Neutrophil (primary cell): ENCODE data around the gene PER2.
"Not testable (repeated sequence)": the region's sequence is repeated elsewhere in the genome, so short reads cannot be mapped to it uniquely, and the experiment has no call there.

ENCODE experiments used
- H3K27ac ChIP-seq: fragments of 200-600 bp; sonication (generic); 2 replicates; pipeline ENCODE4 v1.5.1; 2016; ENCODE audit warnings: mild to moderate bottlenecking, moderate library complexity
- H3K27me3 ChIP-seq: fragments of 200-600 bp; sonication (generic); 2 replicates; pipeline ENCODE4 v1.6.0; 2016; ENCODE audit warnings: mild to moderate bottlenecking
- H3K36me3 ChIP-seq: fragments of 200-600 bp; sonication (generic); 2 replicates; pipeline ENCODE4 v1.5.1; 2017
- H3K4me1 ChIP-seq, 2 experiments: fragments of 200-600 bp in 1 of 2; sonication (generic) in 1 of 2; 1 replicate in 1 of 2; 2 replicates in 1 of 2; pipeline versions ENCODE4 v1.5.1 to v1.6.1; 2013 to 2016; ENCODE audit warnings: low read depth in 1 of 2, low read length in 1 of 2, mild to moderate bottlenecking in 1 of 2, moderate library complexity in 1 of 2; ENCODE audit not compliant: control insufficient read depth in 1 of 2, insufficient read depth in 1 of 2
- H3K4me3 ChIP-seq, 2 experiments: fragments of 200-600 bp in 1 of 2; sonication (generic) in 1 of 2; 1 replicate in 1 of 2; 2 replicates in 1 of 2; pipeline ENCODE4 v1.5.1; 2013 to 2016; ENCODE audit warnings: low read depth in 1 of 2, low read length in 1 of 2, mild to moderate bottlenecking in 1 of 2, moderate library complexity in 1 of 2
- H3K9me3 ChIP-seq: fragments of 200-600 bp; sonication (generic); 2 replicates; pipeline ENCODE4 v1.5.1; 2016
- CTCF ChIP-seq: fragments of 200-600 bp; sonication (generic); IDR thresholded peaks from 2 replicates; pipeline ENCODE4 v1.5.1; 2016; ENCODE audit warnings: antibody characterized with exemption

The PER2 gene

GRCh38 chr2:238314576-238314975, 26.2 kb upstream of the PER2 start:
- Histone ChIP-seq H3K4me1 (peaks cover 0 to under 1% of the 10 kb centered on the region in 2 experiments), H3K9me3 (no peaks in the 10 kb centered on the region), H3K4me3 (no peak overlapping the region), H3K27me3 (peaks cover 40% of the 10 kb centered on the region), H3K36me3 (no peaks in the 10 kb centered on the region), H3K27ac (no peak overlapping the region)
- TF ChIP-seq CTCF = no peak

GRCh38 chr2:238313991-238314350, 25.6 kb upstream of the PER2 start:
- H3K4me1 ChIP-seq = no peaks in the 10 kb centered on the region
- H3K9me3 ChIP-seq = no peaks in the 10 kb centered on the region
- peaks cover 34% of the 10 kb centered on the region for H3K27me3 ChIP-seq
- TF ChIP-seq CTCF = no peak
- no peak overlapping the region for H3K4me3 ChIP-seq
- no peak overlapping the region for H3K27ac ChIP-seq
- H3K36me3 ChIP-seq = no peaks in the 10 kb centered on the region

GRCh38 chr2:238313289-238313990, 25.0 kb upstream of the PER2 start:
- Histone ChIP-seq H3K4me1 (no peaks in the 10 kb centered on the region), H3K4me3 (no peak overlapping the region), H3K27ac (no peak overlapping the region), H3K9me3 (no peaks in the 10 kb centered on the region), H3K36me3 (no peaks in the 10 kb centered on the region), H3K27me3 (peaks cover 29% of the 10 kb centered on the region)
- no peak for TF ChIP-seq CTCF

GRCh38 chr2:238310721-238311120, 22.3 kb upstream of the PER2 start:
- H3K4me3 ChIP-seq, H3K27ac ChIP-seq, H3K36me3 ChIP-seq, H3K4me1 ChIP-seq, H3K27me3 ChIP-seq, H3K9me3 ChIP-seq: not testable (repeated sequence)

GRCh38 chr2:238308177-238308576, 19.8 kb upstream of the PER2 start:
- no peaks in the 10 kb centered on the region for H3K4me1 ChIP-seq
- H3K27ac ChIP-seq = no peak overlapping the region
- H3K4me3 ChIP-seq = no peak overlapping the region
- H3K27me3 ChIP-seq = peaks cover 7% of the 10 kb centered on the region
- no peaks in the 10 kb centered on the region for H3K36me3 ChIP-seq
- H3K9me3 ChIP-seq = no peaks in the 10 kb centered on the region
- no peak for TF ChIP-seq CTCF

- Histone ChIP-seq H3K27ac (no peak overlapping the region), H3K4me3 (no peak overlapping the region), H3K4me1 (no peaks in the 10 kb centered on the region), H3K9me3 (no peaks in the 10 kb centered on the region), H3K36me3 (no peaks in the 10 kb centered on the region), H3K27me3 (no peaks in the 10 kb centered on the region)
- TF ChIP-seq CTCF = no peak
These were observed 18.2 kb upstream of the PER2 start for GRCh38 chr2:238306672-238306998.
